ENCODE data around the gene ADCYAP1.
A peak's percentile ranks its signal among the peaks of the same experiment; 100 is the strongest.
"Not testable (repeated sequence)": the region's sequence is repeated elsewhere in the genome, so short reads cannot be mapped to it uniquely, and the experiment has no call there.

The ADCYAP1 gene

DNA sequence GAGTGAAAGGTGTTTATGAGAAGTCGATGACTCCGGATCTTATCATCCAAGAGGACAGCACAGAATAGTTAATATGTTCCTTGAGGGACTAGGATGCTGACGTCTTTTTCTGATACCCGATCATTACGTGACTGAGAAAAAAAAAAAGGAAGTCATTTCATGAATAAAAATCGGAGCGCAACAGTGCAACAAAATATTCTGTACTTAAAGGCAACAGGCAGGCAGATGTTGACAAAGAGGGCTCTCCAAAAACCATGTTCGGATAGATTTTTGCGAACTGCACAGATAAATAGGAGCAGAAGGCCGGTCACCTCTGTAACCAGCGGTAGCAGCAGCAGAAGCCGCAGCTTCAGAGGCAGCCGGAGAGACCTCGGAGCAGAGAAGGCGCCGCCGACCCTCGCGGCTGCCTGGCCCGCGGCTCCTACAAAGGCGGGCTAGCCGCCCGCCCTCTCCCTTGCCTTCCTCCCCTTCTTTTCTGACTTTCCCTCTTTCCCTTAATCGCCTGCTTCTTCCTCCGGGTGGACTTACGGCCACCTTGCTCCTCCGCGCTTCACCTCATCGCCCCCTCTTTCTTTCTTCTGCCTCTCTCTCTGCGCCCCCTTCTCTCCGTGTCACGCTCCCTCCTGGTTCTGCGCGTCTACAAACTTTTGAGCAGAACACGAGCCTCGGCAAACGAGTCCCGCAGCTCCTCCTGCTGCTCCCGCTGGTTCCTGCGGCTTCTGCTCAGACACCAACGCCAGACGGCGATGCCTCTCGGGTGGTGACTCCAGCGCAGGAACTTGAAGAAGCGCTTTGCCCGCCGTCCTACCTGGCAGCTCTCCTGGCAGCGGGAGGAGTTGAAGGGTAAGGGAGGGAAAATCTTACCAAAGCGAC lies at the start of gene ADCYAP1:
Gene ADCYAP1 (plus strand): TSS at position 654 of the 873 bp plus-strand sequence. CDS start 516 bp downstream, outside the sequence.
- DNase-seq = peak; percentile 60

DNA sequence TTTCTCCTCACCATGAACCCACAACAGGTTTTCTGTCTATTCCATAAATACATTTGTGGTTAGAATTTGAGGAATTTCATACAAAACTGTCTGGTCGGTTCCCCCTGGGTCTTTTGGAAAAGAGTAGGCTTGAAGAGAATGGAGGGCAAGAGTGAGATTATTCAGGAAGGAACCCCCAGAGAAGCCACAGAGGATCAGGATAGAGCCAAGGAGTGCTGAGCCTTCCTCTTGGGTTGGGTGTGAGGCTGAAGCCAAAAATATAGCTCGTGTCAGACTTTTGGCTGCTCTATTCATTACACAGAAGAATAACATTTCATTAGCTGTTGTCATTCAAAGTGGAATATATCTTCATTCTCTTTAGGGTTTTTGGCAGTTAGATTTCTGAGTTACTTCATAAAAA lies 46.7 kb upstream of the ADCYAP1 start:
- no peak for DNase-seq

DNA sequence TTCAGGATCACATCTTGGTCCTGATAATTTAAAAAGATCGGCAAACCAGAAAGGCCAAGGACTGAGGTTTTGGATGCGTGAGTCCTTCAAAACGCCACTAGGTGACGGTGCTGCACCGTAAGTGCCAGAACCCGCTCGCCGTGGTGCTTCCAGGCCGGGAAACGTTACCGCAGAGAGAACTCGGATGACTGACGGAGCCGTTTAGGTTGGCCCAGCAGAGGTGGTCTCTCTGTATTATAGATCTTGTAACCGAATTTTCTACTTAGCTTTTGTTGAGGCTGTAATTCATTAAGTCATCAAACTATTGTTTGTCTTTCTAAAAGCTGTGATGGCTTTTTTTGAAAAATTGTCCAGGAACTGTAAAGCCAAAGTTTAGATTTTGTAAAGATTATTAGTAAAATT lies 39.8 kb upstream of the ADCYAP1 start:
- DNase-seq = peak; percentile 73

DNA sequence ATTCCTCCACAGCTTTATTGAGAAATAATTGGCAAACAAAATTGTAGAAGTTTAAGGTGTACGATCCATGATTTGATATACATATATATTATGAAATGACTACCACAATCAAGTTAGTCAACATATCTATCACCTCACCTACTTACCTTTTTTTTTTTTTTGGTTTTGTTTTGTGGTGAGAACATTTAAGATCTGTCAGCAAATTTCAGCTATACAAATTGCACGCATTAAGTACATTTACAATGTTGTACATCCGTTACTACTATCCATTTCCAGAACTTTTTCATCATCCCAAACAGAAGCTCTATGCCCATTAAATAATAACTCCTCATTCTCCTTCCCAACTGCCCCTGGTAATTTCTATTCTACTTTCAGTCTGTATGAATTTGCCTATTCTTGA lies 37.4 kb upstream of the ADCYAP1 start:
- DNase-seq = no peak

DNA sequence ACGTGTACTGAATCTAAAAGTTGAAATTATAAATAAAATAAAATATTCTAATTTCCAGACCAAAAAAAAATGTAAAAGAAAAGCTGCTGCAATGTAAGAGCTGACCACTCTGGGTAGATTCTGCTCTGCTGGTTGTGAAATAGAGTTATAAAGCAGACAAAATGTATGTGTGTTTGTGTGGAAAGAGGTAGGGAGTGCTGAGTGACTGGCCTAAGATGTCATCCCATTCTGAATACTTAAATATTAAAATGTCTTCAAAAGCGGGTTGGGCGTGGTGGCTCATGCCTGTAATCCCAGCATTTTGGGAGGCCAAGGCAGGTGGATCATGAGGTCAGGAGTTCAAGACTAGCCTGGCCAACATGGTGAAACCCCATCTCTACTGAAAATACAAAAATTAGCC lies 31.2 kb upstream of the ADCYAP1 start:
- DNase-seq = not testable (repeated sequence)

DNA sequence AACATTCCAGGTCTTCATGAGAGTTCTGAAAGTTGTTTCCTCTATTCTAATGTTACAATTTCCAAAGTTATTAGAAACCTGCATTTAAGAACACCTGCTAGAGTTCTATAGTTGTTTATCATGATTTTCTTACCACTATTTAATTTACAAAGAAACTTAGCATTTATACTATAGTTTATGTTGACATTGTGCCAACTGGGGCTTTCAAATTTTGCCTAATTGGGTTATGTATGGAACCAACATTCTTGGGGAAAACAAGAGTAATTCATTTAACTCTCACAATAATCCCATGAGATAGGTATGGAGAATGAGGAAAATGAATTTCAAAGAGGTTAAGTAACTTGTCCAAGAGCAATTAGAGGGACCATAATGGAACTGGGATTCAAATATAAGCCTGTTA lies 28.8 kb upstream of the ADCYAP1 start:
- no peak for DNase-seq

DNA sequence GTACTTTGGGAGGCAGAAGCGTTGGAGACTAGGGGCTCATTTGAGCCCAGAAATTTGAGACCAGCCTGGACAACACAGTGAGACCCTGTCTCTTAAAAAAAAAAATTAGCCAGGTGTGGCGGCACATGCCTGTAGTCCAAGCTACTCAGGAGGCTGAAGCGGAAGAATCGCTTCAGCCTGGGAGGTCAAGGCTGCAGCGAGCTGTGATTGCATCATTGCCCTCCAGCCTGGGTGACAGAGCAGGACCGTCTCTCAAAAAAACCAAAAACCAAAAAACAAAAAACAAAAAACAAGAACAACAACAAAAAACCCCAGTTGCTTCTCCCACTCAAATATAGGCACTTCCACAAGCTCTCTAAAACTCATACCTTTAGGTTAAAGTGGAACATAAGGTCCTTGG lies 27.4 kb upstream of the ADCYAP1 start:
- DNase-seq = no peak

DNA sequence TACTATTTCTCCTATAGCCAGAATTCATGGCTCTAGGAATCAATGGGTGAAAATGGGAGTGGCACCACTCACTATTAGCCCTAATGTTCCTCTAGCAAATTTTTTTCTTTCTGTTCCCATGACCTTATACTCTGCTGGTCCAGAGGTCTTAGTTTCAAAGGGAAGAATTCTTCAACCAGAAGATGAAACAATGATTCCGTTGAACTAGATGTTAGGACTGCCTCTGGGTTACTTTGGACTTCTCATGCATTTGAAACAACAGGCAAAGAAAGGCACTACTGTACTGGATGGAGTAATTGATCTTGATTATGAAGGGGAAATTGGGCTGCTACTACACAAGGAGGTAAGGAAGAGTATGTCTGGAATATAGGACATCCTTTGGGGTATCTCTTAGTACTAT lies 18.6 kb upstream of the ADCYAP1 start:
- no peak for DNase-seq

DNA sequence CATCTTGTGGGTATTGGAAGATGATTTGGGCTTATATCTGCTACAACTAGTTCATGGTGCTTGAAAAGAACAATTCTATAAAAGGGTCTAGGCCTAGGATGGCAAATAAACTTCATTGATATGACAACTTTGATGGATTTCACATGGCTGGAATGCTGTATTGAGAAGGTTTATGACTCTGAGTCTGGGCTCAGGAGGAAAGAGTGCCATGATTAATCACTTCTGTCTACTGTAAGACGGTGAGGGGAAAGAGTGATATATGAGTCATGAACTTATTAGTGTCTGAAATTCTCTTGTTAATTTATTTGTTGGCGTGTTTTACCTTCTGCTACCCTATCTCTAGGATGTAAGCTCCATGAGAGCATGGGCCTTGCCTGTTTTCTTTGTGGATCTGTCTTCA lies 17.0 kb upstream of the ADCYAP1 start:
- no peak for DNase-seq

DNA sequence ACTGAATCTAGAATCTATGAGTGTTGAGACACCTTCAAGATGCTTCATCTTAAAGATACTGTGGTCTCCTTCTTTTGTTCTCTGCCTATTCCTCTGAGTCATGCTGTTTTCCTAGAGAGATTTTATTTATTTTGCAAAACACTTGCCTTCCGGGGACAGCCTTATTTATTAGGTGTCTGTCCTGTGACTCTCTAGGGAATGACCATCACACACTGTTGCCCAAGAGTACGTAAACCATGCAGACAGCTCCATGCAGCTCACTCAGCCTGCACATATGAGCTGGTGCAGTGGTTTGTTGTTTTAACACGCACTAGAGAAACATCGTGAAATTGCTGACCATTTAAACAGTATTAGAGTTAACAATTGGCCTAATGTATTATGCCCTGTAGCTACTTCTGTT lies 12.4 kb upstream of the ADCYAP1 start:
- no peak for DNase-seq

DNA sequence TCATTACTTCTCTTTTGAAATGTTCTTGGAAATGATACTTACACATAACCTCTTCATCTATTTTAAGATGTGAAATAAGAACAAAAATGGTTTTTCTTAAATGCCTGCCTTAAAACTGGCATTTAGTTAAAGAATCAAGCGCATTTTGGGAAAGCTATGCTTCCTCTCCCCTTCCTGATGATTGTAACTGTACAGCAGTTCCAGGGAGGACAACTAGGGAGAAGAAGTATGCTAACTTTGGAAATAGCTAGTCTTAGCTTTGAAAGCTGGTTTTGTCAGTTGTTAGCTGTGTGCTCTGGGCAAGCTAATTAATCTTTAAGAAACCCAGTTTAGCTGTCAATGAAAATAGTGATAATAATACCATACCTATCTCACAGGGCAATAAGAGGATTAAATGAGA lies 8.4 kb upstream of the ADCYAP1 start:
- DNase-seq = no peak

DNA sequence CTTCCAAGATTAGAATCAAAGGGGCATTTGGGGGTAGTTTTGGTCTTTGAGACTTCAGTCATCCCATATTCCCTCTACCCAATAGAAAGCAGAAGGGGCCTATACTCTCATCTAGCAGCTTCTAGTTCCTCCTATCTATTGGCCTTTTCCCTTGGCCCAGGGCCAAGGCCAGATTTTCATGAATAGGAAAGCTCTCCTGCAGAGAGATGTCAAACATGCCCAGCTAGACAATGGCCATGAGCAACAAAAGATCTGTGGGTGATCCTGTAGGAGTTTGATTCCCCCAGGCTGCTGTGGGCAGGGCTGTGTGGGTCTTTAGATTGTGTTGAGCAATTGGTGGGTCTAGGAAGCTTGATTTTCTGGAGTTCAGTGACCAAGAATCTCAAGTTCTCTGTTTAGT lies 2.9 kb upstream of the ADCYAP1 start:
- no peak for DNase-seq

DNA sequence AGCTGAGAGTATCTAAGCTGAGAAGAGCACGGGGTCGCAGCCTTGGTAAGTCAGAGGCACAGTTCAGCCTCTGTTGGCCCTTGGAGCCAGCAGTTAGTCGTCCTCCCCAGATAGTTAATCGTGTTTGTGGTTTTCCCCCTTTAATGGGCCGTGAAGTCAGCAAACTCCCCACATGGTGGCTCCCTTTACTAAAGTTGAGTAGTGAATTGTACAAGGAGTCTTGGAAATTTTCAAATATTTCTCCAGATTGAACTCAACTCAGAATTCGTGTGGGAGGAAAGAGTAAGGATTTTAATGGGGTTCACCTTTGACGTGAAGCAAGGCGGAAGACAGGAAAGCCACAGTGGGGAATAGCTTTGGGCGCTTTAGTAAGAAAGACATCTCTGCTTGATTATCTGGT lies 2.4 kb upstream of the ADCYAP1 start:
- DNase-seq = peak; percentile 77

DNA sequence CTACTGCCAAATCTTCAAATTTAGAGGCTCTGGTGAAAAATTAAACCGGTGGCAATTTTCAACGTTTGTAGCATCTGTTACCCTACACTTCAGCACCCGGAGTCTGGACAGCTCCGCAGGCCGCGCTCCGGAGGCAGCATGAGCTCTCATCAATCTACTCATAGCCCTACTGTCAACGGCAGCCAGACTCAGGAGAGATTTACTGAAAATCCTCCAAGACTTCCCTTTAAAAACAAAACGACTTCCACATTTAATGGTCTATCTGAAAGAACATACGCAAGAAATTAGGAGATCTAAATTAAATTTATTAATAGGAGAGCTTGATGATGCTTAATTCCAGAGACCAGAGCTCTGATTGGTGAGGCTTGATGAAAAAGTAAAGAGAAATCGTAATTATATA lies 970 bp upstream of the ADCYAP1 start:
- peak; percentile 60 for DNase-seq

DNA sequence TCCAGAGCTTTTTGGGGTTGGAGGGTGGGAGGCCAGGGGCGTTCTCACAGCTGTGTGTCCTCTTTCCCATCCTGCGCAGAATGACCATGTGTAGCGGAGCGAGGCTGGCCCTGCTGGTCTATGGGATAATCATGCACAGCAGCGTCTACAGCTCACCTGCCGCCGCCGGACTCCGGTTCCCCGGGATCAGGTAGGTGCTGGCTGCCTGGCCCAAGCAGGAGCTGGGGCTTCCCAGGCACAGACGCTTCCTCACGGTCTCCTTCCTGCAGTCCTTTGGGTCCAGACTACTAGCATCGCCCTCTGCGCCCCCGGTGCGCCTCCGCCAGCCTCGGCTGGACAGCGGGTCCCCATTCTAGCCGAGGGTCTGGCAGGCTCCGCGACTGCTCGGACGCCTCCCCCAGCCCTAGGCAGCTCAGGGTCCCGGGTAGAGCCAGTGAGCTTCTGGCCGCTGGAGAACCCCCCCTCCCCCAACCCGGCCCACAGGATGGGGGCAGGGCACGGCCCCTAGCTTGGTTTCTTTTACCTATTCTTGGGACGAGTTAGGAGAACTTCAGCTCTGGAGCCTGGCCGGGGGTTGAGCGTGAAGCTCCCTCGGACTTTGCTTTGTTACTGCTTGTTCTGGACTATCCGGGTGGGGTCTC lies 756 bp downstream of the ADCYAP1 start:
- DNase-seq = peak; percentile 44

DNA sequence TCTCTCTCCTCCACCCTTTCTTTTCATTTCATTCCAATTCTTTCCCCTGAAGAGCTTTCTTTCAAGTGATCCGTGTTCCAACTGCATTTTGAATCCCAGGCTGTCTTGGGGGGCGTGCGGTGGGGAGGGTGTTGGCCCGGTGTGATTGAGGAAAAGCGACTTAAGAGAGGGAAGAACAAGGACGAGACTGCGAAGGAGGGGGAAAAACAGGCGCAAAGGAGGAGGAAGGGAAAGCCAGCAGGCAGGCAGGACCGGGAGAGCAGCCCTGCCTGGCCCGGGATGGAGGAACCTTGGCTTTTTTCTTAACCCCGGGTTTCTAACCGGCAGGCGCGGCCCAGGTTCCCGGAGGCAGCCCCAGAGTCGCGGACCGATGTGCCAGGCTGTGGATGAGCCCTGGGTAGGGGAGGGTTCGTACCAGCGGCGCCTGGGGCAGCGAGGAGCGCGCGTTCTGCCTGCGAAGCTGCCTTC lies 1.3 kb downstream of the ADCYAP1 start:
- peak; percentile 65 for DNase-seq

DNA sequence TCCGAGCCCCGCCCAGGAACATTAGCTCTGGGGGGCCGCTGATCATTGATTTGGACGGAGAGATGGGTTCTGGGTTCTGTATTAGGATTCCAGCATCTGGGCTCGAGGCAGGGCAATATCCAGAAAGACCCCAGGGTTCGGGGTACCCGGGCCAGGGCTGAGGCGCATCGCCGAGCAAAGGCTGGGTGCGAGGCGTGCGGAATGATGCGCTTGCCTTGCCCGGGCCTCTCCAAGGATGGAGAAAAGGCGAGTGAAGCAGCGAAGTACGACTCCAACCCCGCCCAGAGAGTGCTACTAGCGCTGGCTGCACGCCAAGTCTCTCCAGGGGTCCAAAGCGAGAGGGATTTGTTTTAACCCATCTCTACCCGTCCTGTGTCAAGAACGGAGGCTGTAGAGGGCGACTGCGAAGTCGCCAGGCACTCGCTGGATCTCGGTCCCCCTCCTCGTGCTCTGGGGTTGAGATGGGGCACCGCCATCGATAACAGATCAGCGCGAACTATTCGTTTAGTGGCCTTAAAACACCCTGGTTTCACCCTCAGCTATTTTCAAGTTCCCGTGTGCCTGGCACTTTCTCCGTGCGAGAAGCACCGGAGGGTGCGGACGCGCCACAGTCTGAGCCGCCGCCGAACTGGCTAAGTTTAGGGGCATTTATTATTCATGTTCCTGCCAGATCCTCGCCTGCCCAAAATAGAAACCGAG lies 1.9 kb downstream of the ADCYAP1 start:
- peak; percentile 96 for DNase-seq

DNA sequence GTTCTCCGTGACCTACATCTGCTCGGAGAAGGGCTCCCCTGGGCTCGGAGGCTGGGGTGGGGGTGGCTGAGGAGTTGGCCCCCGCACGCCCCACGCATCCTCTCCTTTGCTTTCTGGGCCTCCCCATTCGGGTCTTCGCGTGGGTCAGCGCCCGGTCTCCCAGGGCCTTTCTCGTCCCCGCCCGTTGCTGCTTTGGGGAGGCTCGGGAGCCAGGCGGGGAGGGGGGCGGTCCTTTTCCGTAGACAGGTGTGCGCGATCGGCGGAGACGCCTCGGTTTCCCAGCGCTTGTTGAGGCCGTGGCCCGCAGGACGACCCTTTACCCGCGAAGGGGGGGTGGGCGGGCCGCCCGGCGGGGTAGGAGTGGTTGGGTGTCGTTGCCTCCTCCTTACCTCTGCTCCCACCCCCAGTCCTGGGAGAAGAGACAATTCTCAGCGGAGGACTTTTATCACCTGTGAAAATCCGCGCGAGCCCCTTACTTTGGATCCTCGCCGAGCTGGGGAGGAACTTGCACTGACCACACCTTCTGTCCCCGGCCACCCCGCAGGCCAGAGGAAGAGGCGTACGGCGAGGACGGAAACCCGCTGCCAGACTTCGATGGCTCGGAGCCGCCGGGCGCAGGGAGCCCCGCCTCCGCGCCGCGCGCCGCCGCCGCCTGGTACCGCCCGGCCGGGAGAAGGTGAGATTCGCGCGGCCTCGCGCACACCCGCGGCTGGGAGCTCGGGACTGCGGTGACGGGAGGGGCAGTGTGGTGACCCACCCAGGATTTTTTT lies 2.6 kb downstream of the ADCYAP1 start:
- peak; percentile 74 for DNase-seq

DNA sequence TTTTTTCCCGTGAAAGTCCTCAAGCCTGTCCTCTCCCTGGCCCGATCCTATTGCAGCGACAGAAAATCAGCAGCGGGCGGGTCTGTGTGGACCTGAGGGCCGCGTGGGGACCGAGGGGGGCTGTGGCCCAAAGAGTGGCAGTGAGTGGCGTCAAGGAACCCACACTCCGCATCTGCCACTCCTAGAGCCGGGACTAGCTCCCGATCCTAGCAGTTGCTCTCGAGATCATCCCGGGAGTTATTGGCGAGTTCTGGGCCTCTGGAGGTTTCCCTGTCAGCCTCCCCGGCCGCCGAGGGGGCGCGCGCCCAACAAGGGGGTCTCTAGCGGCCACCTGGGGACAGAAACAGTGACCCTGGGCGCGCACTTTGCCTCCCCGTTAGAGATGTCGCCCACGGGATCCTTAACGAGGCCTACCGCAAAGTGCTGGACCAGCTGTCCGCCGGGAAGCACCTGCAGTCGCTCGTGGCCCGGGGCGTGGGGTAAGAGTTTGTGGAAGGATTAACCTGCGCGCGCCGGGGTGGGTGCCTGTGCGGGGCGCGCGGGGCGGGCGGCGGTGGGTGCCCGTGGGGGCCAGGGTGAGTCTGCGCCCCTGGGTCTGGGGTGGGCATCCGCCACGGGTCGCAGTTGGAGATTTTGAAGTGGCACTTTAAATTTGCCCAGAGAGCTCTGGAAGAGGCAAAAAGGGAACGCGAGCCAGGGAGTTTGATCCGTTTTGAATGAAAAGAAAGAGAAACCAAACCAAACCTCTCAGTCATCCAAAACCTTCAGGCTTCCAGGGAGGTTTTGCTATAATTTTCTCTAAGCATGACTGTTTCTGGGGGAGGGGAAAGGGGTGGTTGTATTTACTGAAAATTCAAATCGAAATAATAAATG lies 3.5 kb downstream of the ADCYAP1 start:
- peak; percentile 68 for DNase-seq

DNA sequence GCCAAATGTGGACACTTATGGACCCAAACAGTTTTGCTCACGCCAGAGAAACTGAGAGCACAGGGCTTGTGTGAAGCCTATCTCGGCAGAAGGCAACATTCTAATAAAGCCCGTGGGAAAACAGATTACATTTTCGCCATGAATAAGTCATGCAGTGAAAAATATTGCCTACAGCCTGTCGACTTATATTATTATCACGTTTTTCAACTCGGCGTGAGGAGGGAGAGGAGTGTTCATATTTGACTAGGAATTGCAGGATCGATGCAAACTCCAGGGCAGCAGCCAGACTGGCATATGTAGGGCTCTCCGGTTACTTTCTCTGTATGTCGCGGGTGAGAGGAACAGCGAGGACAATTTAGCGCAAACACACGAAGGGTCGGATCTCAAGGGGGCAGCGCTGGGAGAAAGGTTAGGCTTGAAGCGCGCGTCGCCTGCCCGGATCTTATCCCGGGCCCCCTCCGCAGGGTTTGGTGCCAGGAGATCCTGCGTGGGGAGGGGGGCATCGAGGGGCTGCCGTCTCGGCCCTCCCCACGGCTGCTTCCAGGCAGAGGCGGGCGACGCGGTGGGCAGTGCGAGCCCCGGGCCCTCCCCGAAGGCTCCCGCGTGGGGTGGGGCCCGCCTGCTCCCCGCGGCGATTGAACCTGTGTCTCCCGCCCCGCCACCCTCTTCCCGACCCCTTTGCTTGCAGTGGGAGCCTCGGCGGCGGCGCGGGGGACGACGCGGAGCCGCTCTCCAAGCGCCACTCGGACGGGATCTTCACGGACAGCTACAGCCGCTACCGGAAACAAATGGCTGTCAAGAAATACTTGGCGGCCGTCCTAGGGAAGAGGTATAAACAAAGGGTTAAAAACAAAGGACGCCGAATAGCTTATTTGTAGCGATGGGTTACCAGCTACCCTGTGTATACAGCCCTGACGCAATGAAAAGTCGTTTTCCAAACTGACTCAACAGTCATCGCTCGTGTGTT lies 4.4 kb downstream of the ADCYAP1 start:
- peak; percentile 68 for DNase-seq

DNA sequence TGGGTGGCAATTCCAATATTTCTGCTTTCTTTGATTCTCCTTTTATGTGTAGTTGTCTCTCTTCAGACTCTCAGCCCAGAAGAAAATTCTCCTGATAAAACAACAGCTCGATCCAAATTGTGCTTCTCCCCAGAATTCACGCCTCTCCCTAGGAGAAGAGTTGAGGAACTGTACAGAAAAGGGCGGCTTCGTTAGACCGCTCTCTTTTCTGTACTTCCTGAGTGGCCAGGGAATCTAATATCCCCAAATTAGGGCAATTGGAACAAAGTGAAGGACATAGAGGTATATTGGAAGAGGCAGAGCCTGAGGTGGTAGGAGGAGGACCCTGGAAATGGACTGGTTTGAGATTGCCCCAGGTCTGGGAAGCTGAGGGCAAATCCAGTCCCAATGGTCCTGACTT lies 5.6 kb downstream of the ADCYAP1 start:
- peak; percentile 72 for DNase-seq
